HG03575 (cell line): Measurements from ENCODE around the gene MAPK9.

Experiments
- ATAC-seq: cut with Tn5 transposase; IDR thresholded peaks from one replicate; pipeline ENCODE4 v1.9.1; 2021; ENCODE audit not compliant: unreplicated experiment, insufficient number of reproducible peaks, low FRiP score; ENCODE audit errors: extremely low read depth

MAPK9 gene

DNA sequence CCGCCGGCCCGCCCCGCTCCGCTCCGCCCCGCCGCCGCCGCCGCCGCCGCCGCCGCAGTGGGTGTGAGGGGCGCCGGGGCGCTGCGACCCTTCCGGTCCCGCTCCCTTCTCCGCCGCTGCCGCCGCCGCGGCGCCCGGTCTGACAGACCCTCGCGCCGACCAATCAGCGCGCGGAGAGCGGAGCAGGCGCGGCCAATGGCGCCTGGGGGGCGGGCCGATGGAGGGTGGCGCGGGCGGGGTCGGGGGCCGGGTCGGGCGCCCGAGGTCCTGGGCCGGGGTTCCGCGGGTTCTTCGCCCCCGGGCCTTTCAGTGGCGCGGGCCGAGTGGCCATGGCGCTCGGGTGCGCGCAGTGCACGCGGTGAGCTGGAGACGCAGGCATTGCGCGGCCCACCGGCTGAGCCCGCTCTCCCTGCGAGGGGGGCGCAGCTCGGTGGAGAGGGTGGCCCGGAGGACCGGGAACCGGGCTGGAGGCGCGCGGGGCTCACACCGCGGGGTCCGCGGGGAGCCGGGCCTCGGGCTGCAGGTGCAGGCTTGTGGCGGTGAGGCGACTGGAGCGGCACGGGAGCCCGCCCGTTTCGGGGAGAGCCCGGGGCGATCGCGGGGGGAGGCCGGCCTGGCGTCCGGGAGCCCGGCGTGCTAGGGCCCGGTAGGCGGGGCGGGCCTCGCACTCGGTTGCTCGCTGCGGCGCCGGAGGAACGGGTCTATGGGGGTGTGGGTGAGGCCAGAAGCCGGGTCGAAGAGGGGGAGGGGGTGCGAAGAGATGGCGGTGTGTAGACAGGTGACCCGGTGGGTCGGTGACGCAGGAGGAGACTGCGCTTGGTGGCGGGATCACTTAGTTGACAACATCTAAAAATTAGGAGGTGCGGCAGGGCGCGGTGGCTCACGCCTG, at the start of gene MAPK9:
TSS of gene MAPK9 (minus strand) at position 141 of the 889 bp plus-strand sequence. CDS start 11,522 bp downstream, outside the sequence.
- no peak for ATAC-seq

GRCh38 chr5:180341595-180341994, 49.7 kb upstream of the MAPK9 start:
- no peak for ATAC-seq

DNA sequence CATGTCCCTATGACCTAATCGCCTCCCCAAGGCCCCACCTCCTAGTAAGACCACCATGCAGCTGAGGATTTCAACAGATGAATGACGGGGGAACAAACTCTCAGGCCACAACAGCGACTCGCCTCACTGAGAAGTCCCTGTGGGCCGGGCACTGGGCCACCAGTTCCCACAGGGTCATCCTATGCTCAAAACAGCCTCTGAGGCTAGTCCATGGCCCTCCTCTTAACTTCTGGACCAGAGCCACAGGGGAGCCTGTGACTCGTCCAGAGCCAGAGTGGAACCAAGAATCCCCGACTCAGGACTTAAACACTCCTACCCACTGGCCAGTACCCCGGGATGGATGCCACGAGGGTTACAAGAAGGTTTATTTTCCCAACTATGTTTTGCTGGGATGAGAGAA, 49.0 kb upstream of the MAPK9 start:
- no peak for ATAC-seq

GRCh38 chr5:180339583-180340183, 47.8 kb upstream of the MAPK9 start:
- ATAC-seq, result no peak

DNA sequence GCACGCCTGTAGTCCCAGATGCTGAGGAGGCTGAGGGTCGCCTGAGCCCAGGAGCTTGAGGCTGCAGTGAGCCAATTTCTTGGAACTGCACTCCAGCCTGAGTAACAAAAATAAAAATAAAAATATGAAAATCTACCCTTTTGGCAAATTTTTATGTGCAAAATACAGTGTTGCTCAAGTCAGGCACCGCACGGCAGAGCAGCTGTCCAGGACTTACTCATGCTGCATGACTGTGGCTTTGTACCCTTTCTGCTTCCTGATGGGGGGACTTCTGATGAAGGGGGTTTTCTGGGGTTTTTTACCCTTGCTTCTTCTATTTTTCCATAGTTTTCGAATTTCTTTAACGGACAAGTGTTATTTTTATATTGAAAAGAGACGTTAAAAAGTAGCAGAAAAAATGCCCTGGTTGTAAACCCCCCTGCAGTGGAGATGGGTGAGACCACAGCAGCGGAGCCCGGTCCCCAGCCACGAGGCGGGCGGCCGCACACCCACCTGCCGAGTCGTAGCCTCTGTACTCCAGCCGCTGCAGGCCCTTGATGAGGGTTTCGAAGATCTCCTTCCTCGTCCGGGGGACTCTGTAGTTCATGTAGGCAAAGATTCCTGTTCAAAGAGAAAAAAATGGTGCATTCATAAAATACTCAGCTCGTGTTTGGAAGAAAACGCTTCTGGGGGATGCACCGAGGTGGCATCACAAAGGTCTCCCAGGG, 46.3 kb upstream of the MAPK9 start:
- ATAC-seq, result no peak

DNA sequence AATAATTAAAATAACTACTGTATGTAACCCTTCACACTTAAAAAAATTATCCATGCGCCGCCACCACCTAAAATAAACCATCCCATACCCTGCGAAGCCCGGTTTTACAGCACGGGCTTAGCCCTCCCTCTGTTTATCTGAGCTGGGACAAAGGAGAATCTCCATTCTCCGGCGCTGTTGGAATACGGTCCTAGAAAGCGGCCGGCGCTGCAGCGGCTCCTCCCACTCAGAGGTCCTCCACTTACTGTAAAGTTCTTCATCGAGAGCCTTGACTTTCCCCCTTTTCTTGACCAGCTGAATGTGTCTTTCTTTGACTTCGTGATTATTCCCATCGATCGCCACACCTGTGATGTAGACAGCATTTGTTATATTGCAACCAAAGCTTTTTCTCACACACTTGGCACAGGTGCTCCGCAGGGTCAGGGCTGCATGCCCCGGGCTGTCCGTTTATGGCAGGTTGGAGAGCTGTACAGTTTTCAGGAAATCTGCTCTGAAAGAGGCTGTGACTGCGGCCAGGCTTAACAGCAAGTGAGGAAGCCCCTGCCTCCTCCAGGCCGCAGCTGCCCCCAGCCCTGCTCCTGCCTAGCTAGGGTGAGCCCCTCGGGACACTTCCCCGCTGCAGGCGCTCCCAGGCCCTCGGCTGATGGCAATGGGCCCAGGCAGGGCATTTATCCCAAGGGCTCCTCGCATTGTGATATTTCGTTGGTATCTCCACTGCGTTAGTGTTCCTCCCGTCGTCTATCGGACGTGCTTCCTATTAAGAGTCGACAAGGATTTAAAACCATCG, 44.5 kb upstream of the MAPK9 start:
- no peak for ATAC-seq

- ATAC-seq, result no peak
Measured at GRCh38 chr5:180335614-180336233, 43.8 kb upstream of the MAPK9 start.

DNA sequence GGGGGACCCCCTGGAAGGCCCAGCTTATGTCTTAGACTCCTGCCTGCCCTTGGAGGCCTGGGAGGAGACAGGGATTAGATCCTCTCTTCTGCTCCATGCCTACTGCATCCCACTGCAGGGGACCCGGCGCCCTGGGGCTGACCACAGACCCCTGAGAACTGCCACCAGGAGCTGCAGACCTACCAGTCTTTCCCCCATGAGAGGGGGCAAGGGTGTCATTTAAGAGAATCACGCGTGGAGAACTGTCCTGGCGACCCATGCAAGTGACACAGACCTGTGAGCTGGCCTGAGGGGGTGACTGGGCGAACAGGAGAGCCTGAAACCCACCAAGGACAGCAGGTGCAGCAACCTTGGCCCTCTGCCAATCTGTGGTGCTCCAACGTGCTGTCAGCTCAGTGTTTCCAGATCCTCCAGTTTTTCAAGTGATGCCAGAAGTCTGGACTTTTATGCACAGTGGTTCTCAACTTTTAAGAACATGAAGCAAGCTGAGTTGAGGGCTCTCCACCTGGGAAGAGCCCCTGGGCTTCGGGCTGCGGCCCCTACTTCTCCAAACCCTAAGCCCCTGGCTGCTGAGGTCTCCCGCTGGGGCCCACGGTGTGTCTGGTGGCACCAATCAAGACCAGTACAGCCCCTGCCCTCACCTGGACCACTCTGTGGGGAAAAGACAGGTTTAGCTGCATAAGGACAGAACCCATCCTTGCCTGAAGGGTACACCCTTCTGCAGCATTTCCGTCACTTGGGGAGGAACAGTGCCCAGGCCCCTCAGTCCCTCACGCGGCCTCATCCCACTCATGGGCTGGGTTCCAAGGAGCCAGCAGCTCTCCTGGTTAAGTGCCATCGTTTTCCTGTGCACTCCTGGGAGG, 43.1 kb upstream of the MAPK9 start:
- ATAC-seq, result no peak

DNA sequence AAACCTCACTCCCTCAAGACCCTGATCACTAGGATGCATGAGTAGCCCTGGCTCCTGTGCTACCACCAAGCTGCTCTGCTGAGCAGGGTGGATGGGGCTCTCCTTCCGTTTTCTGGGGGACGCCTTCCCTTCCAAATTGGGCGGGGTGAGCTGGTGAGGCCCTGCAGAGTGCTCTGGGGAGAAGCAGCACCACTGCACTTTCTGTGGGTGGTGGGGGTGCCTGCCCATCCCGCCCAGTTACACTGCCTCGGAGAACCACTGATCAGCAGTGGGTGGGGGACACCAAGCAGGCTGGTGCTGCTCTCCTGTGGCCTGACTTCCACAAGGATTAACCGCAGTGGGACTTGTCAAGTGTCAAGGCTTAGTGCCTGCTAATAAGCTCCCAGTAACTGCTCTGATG, 42.3 kb upstream of the MAPK9 start:
- no peak for ATAC-seq

GRCh38 chr5:180333661-180334060, 41.8 kb upstream of the MAPK9 start:
- ATAC-seq, result no peak

DNA sequence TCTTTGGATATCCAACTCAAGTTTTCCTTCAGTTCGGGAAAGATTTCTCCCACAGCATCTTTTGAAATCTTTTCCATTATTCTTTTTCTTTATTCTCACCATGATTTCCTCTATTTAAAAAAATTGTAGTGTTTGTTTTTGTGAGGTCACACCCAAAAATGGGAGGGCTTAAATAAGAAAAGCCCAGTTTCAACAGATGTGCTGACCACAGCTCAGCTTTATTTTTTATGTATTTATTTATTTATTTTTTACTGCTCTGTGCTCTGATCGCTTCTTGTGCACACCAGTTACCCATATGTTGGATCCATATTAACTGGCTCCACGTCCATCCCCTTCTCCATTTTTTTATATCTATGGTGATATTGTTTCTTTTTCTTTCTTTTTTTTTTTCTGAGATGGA, 41.0 kb upstream of the MAPK9 start:
- ATAC-seq, result no peak

DNA sequence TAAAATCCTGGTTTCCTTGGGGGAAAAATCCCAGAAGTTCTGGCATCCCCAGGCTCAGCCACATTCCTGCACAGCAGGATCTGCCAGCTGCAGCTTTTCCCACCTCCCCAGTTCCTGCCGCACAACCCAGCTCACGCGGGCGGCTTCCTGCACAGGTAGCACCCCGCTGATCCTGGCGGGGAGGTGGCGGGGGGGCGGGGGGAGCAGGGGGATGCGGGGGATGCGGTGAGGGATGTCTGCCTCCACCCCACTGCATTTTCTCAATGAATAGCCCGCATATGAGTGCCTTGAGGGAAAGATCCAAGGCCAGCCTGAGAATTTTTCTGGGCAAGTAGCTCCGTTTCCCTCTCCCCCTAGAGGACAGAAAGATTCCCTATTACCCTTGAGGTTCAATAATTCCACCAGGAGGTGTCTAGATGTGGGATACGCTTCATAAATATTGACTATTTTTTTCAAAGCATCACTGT, 40.2 kb upstream of the MAPK9 start:
- ATAC-seq, result no peak

GRCh38 chr5:180331647-180331950, 39.7 kb upstream of the MAPK9 start:
- no peak for ATAC-seq

DNA sequence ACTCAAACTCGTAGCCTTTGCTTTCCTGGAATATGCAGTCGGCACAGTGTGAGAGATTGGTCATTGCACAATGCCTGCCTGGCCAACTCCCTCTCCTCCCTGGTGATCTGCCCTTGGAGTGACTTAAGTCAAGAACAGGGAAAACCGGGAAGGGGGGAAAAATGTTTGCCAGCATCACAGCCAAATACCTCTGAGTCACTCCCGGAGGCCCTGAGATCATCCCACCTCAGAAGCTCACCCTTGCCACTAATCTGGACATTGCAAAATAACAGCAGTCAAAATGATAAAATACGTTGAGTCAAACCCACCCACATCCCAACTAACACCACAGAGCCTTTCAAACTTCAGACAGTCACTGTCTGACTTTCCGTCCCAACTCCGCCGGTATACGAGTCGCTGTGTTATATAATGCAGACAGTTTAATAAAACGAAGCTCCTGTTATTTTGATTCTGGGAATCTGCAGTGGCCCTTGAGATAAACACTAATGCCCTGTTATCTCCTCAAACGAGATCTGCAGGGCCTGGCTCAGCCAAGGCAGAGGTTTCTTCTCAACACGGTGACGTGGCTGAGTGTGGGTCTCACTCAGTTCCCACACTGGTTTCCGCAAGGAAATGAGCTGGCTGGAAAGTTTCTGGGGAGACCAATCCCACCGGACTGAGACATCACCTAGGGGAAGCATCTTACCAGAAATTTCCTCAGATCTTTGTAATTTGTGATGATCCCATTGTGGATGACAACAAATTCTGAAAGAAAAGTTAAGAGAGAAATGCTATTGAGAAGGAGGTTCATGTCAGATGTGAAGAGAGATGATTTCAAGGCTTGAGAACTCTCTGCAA, 39.1 kb upstream of the MAPK9 start:
- no peak for ATAC-seq

DNA sequence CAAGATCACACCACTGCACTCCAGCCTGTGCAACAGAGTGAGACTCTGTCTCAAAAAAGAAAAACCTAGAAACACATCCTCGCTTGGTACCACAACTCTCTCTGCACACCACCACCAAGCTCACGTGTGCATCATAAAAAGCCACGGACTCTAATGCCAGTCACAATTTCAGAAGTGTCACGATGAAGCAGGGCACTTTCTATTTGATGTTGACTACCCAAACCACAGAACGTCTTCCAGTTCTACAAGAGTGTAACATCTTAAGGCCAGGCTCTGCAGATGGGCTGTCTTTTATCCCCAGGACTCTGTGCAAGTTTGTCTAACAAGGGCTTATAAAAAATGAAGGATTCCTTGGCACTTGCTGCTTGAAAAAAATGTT, 38.4 kb upstream of the MAPK9 start:
- ATAC-seq, result no peak

DNA sequence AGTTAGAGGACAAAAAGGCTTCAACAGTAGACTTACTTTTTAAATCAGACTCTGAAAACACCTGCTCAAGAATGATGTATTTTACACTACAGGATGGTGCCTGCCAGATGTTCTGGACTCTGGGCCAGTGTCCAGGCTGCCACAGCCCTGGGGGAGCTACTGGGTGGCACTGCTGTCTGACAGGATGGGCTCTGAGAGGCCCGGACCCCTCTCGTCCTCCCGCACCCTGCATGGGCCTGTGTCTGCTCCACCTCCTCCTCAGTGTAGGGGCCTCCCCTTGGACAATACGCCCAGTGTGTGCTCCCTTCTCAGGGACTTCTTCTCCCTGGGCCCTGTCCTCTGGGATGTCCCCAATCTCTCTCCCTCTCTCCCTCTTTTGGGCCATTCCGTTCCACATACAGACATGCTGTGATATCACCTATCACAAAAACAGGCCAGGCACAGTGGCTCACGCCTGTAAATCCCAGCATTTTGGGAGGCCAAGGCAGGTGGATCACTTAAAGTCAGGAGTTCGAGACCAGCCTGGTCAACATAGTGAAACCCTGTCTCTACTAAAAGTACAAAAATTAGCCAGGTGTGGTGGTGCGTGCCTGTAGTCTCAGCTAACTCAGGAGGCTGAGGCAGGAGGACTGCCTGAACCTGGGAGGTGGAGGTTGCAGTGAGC, 37.9 kb upstream of the MAPK9 start:
- ATAC-seq, result no peak

- no peak for ATAC-seq
Measured at GRCh38 chr5:180329138-180329435, 37.2 kb upstream of the MAPK9 start.
